ENCODE measurements around the gene TRNAU1AP.
"Not testable (repeated sequence)": the region's sequence is repeated elsewhere in the genome, so short reads cannot be mapped to it uniquely, and the experiment has no call there.

TRNAU1AP gene

GRCh38 chr1:28578696-28579218 lies 25.9 kb downstream of the TRNAU1AP start:
- no peak for DNase-seq

GRCh38 chr1:28579401-28579800 lies 26.5 kb downstream of the TRNAU1AP start:
- no peak for DNase-seq

- peak; percentile 61 for DNase-seq
These were observed 28.0 kb downstream of the TRNAU1AP start for GRCh38 chr1:28580722-28581530.

- peak; percentile 91 for DNase-seq
These were observed 28.8 kb downstream of the TRNAU1AP start for GRCh38 chr1:28581531-28582247.

- DNase-seq: no peak
These were observed 29.3 kb downstream of the TRNAU1AP start for GRCh38 chr1:28582248-28582615.

GRCh38 chr1:28586585-28587391 lies 33.9 kb downstream of the TRNAU1AP start:
- DNase-seq: not testable (repeated sequence)

GRCh38 chr1:28591708-28592320 lies 38.9 kb downstream of the TRNAU1AP start, which contains the start of gene RAB42:
Gene RAB42, plus strand, starts transcription at chr1:28592265. Its CDS starts 247 bp downstream, at chr1:28592512.
- DNase-seq: no peak

GRCh38 chr1:28592321-28593071 lies 39.6 kb downstream of the TRNAU1AP start:
- DNase-seq: no peak

- not testable (repeated sequence) for DNase-seq
These were observed 41.1 kb downstream of the TRNAU1AP start for GRCh38 chr1:28593988-28594356.

GRCh38 chr1:28594686-28595411 lies 42.0 kb downstream of the TRNAU1AP start:
- DNase-seq: not testable (repeated sequence)

GRCh38 chr1:28595412-28596191 lies 42.7 kb downstream of the TRNAU1AP start:
- DNase-seq: no peak

- not testable (repeated sequence) for DNase-seq
These were observed 43.4 kb downstream of the TRNAU1AP start for GRCh38 chr1:28596276-28596675.

- no peak for DNase-seq
These were observed 48.8 kb downstream of the TRNAU1AP start for GRCh38 chr1:28601696-28602095.

GRCh38 chr1:28602536-28603439 lies 49.9 kb downstream of the TRNAU1AP start:
- DNase-seq: no peak

GRCh38 chr1:28604411-28604810 lies 51.5 kb downstream of the TRNAU1AP start:
- DNase-seq: no peak

- no peak for DNase-seq
These were observed 52.1 kb downstream of the TRNAU1AP start for GRCh38 chr1:28604962-28605361.

GRCh38 chr1:28606771-28607170 lies 53.9 kb downstream of the TRNAU1AP start:
- no peak for DNase-seq

- no peak for DNase-seq
These were observed 60.3 kb downstream of the TRNAU1AP start for GRCh38 chr1:28613175-28613574.
